HG03060 (cell line): ENCODE data around the gene AK9.

Experiments used
- ATAC-seq: cut with Tn5 transposase; IDR thresholded peaks from one replicate; pipeline ENCODE4 v1.9.1; 2021; ENCODE audit warnings: low read depth, moderate number of reproducible peaks; ENCODE audit not compliant: unreplicated experiment

AK9 gene

DNA sequence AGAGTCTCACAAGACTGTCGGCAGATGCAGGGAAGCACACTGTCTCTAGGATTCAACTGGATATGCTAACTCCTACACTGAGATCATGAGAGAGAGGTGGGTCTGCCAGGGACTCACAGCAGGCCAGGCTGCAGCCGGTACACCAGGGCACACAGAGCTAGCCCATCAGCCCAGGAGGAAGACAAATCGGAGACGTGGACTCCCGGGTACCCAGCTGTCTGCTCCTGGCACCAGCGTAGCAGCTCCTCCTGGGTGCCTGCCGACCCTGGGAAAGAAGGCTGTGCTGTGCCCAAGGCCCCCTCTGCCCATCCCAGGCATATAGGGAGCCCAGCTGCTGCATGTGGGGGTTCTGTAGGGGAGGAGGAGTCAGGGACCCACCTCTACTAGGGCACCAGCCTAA is 242.4 kb downstream of the AK9 start:
- ATAC-seq = no peak

DNA sequence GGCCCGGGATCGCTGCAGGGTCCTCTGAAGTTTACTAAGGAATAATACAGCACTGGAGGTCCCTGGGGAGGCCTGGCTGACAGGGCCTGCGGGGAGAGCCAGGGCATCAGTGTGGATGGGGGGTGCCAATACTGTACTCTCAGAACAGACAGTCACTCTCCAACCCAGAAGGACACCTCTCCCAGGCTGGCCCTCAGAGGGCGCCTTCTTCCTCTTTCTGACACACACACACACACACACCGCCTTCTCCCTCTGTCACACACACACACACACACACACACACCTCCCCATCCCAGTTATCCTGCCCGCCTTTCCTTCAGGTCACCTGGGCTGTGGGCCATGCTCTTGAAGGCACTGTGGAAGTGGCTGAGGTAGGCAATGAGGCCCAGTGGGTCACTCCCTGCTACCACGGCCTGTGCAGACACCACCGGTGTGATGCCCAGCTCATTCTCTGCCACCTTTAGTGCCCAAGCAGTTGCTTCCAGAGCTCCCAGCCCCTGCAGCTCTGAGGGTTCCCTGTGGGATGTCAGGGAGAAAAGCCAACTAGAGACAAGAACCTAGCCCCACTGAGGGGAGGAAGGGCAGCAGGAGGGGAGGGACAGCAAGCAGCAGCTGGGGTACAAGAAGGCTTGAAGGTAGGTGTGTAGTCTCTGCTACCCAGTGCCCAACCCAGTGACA is 243.0 kb downstream of the AK9 start:
- no peak for ATAC-seq

- no peak for ATAC-seq
Measured at GRCh38 chr6:109447087-109447486, 243.9 kb downstream of the AK9 start.

DNA sequence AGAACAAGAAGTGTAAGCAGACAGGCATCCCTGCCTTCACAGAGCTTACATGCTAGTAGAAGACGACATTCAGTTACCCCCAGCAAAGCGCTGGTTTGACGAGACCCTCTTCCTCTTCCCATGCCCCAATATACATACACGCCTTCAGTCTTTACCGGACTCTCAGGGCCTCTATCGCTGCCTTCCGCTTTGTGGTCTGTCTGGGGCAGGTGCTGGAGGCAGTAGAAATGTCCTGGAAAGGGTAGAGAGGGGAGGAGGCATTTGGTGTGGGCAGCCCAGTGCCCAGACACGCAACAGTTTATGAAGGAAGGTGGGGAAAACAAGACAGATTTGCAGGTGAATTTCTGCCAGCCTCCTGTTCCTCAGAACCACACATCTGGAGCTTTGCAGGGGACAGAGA is 244.5 kb downstream of the AK9 start:
- no peak for ATAC-seq

- no peak for ATAC-seq
Measured at GRCh38 chr6:109446072-109446471, 244.9 kb downstream of the AK9 start.

- no peak for ATAC-seq
Measured at GRCh38 chr6:109445382-109445781, 245.6 kb downstream of the AK9 start.

GRCh38 chr6:109443425-109443950 is 247.5 kb downstream of the AK9 start:
- no peak for ATAC-seq
